ENCODE measurements around the gene USP8.
"Not testable (repeated sequence)": the region's sequence is repeated elsewhere in the genome, so short reads cannot be mapped to it uniquely, and the experiment has no call there.

USP8 gene

GRCh38 chr15:50390554-50391264 lies 33.5 kb upstream of the USP8 start:
- H3K4me3 ChIP-seq (ENCODE audit: low read depth, low read length): no peak overlapping the region
- TF ChIP-seq CTCF (IDR thresholded peaks at IDR 0.05; ENCODE audit: borderline replicate concordance, insufficient read depth, low read depth, low read length): no peak

GRCh38 chr15:50391561-50391960 lies 32.6 kb upstream of the USP8 start:
- H3K4me3 ChIP-seq (ENCODE audit: low read depth, low read length): not testable (repeated sequence)

- TF ChIP-seq CTCF (IDR thresholded peaks at IDR 0.05; ENCODE audit: borderline replicate concordance, insufficient read depth, low read depth, low read length): no peak
- no peak overlapping the region for H3K4me3 ChIP-seq (ENCODE audit: low read depth, low read length)
These were observed 12.3 kb upstream of the USP8 start for GRCh38 chr15:50411870-50412269.

- H3K4me3 ChIP-seq (ENCODE audit: low read depth, low read length): no peak overlapping the region
- no peak for TF ChIP-seq CTCF (IDR thresholded peaks at IDR 0.05; ENCODE audit: borderline replicate concordance, insufficient read depth, low read depth, low read length)
These were observed 9.6 kb upstream of the USP8 start for GRCh38 chr15:50414624-50415023.

GRCh38 chr15:50415752-50416404 lies 8.3 kb upstream of the USP8 start:
- H3K4me3 ChIP-seq (ENCODE audit: low read depth, low read length): no peak overlapping the region

GRCh38 chr15:50416890-50417289 lies 7.3 kb upstream of the USP8 start:
- no peak for TF ChIP-seq CTCF (IDR thresholded peaks at IDR 0.05; ENCODE audit: borderline replicate concordance, insufficient read depth, low read depth, low read length)
- H3K4me3 ChIP-seq (ENCODE audit: low read depth, low read length): no peak overlapping the region

More at GRCh38 chr15:50415752-50416404, 8.3 kb upstream of the USP8 start:
- TF ChIP-seq CTCF (IDR thresholded peaks at IDR 0.05; ENCODE audit: borderline replicate concordance, insufficient read depth, low read depth, low read length): no peak

GRCh38 chr15:50418041-50418583 lies 6.1 kb upstream of the USP8 start:
- H3K4me3 ChIP-seq (ENCODE audit: low read depth, low read length): no peak overlapping the region
- TF ChIP-seq CTCF (IDR thresholded peaks at IDR 0.05; ENCODE audit: borderline replicate concordance, insufficient read depth, low read depth, low read length): no peak
